Pons (tissue), 1 donor: ENCODE measurements around the gene CBX2.
"Not testable (repeated sequence)": the region's sequence is repeated elsewhere in the genome, so short reads cannot be mapped to it uniquely, and the experiment has no call there.

ENCODE experiments used
- DNase-seq: peaks from one replicate; pipeline ENCODE4 v3.0.0-alpha.2; 2016; ENCODE audit warnings: low spot score

Gene CBX2

GRCh38 chr17:79769570-79770506 lies 8.1 kb upstream of the CBX2 start:
- DNase-seq = no peak

GRCh38 chr17:79771276-79771675 lies 6.7 kb upstream of the CBX2 start:
- DNase-seq = no peak

- not testable (repeated sequence) for DNase-seq
Measured at GRCh38 chr17:79772726-79773125, 5.2 kb upstream of the CBX2 start.

GRCh38 chr17:79774561-79774975 lies 3.4 kb upstream of the CBX2 start:
- DNase-seq = no peak

- DNase-seq = no peak
Measured at GRCh38 chr17:79775632-79776031, 2.3 kb upstream of the CBX2 start.

- no peak for DNase-seq
Measured at GRCh38 chr17:79776376-79777119, 1.4 kb upstream of the CBX2 start.

GRCh38 chr17:79777120-79777893 lies 641 bp upstream of the CBX2 start:
- peak; percentile 34 for DNase-seq

- DNase-seq = no peak
Measured at GRCh38 chr17:79778504-79779083, 646 bp downstream of the CBX2 start.

- DNase-seq = no peak
Measured at GRCh38 chr17:79779084-79779529, 1.2 kb downstream of the CBX2 start.

- no peak for DNase-seq
Measured at GRCh38 chr17:79779661-79780365, 1.9 kb downstream of the CBX2 start.

- no peak for DNase-seq
Measured at GRCh38 chr17:79781012-79781650, 3.2 kb downstream of the CBX2 start.

- no peak for DNase-seq
Measured at GRCh38 chr17:79781736-79782575, 4.0 kb downstream of the CBX2 start.

GRCh38 chr17:79783891-79784290 lies 5.9 kb downstream of the CBX2 start:
- DNase-seq = no peak

- DNase-seq = no peak
Measured at GRCh38 chr17:79784353-79785016, 6.5 kb downstream of the CBX2 start.

- DNase-seq = no peak
Measured at GRCh38 chr17:79785017-79785899, 7.3 kb downstream of the CBX2 start.

GRCh38 chr17:79785900-79786810 lies 8.2 kb downstream of the CBX2 start:
- no peak for DNase-seq
